ENCODE results near the gene VASH2.

Gene VASH2

DNA sequence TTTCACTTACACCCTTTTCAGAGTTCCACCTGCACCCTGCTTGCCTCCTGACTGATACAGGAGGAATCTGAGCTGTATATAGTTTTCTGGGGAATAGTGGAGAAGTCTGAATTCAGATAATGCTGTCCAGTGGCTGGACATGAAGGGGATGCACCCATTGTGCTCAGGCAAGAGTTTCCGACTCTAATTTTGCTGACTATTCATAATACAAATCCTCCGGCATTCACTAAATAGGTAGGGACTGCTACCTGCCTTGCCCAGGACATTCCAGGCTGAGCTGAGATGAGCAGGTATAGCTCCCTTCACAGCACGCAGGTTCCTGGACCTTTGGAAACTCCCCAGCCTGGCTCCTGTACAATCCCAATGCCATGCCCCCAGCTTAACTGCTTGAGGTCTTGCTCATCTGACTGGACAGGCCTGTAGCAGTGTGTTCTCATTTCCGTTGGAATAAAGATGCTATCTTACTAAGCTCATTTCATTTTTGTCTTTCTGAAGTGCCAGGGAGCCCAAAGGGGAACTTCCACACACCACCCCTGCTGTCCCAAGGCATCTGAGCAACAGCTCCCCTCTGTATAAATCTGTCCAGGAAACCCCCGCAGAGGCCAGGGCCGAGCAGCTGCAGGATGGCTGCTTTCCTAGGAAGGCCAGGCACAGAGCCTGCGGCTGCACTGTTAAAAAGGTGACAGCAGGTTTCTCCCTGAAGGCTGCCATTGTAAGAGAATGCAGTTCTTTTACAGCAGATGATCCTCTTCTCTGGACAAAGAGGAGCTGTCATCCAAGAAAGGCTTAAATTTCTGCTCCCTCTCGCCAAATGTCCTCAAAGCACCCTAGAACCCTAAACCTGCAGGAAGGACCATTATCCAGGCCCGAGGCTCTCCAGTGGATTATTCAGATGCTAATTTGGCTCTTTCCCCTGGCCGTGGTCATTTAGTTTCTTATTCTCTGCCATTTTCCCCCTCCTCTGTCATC, 21.7 kb upstream of the VASH2 start:
- no peak for DNase-seq (ENCODE audit: low read depth)
- no peak overlapping the region for H3K4me3 ChIP-seq (ENCODE audit: low read depth, low read length)

DNA sequence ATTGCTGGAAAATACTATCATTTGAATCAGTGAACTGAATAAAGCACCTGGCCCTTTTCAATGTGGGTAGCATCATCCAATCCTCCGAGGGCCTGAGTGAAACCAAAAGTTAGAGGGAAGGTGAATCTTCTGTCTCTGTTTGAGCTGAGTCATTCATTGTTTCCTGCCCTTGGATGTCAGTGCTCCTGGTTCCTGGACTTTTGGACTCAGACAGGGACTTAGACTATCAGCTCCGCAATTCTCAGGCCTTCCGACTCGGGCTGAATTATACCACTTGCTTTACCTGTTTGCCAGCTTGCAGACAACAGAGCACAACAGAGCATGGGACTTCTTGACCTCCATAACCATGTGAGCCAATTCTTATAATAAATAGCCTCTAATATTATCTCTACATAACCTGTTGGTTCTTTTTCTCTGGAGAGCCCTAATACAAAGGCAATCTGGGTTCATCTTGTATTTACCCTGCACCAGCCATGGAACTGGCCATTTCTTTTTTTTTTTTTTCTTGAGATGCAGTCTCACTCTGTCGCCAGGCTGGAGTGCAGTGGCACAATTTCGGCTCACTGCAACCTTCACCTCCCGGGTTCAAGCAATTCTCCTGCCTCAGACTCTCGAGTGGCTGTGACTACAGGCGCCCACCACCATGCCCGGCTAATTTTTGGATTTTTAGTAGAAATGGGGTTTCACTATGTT, 19.2 kb upstream of the VASH2 start:
- DNase-seq (ENCODE audit: low read depth): no peak
- no peak overlapping the region for H3K4me3 ChIP-seq (ENCODE audit: low read depth, low read length)

DNA sequence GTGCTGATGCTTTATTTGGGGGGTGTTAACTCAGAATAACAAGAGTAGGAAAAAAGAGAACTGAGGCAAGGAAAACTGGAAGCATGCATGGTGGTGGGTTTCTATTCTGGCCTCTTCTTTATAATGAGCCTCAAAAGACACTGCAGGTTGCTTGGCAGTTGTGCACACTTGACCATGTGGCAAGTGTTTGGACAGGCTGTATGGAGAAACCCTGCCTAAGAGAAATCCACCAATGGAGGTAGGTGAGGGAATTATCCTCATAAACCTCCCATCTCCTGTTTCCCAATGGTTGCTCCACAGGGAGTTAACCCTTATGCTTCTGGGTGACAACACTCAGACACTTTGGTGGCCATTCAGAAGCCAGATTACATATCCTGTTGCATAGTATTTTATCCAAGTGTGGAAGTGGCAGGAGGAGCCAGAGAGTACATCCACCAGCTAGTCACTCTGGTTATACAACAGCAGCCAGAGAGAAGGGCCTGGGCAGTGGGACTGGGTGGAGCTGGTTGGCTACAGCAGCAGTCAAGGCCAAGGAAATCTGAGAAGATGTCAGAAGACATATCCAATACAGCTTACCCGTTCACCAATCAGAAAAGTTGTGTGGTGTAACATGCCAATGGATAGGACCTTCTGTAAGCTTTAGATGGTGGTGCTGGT, 16.4 kb upstream of the VASH2 start:
- no peak overlapping the region for H3K4me3 ChIP-seq (ENCODE audit: low read depth, low read length)
- no peak for DNase-seq (ENCODE audit: low read depth)

DNA sequence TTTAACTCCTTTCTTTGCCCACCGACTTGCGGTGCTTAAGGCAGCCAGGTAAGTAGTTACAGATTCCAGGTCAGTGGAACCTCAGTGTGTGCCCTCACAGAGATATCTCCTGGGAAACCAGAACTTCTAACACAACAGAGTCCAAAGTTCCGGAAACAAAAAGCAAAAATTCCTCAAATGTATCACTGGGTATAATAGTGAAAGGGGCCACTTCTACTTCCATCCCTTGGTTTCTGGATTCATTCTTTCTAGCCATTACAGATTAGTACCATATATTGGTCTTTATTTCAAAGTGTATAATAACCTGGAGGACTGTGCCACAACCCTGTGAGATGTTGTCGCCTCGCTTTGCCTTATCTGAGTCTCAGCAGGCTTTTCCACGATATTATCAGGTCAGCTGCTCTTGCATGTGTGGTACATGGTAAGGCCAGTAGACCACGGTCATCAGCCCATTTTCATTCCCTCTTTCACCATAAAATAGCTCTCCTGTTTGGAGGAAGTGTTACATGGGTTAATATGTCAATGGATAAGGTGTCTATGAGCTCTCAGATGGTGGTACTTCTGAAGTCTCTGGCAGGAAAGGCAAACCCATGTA, 14.9 kb upstream of the VASH2 start:
- no peak for DNase-seq (ENCODE audit: low read depth)
- no peak overlapping the region for H3K4me3 ChIP-seq (ENCODE audit: low read depth, low read length)

DNA sequence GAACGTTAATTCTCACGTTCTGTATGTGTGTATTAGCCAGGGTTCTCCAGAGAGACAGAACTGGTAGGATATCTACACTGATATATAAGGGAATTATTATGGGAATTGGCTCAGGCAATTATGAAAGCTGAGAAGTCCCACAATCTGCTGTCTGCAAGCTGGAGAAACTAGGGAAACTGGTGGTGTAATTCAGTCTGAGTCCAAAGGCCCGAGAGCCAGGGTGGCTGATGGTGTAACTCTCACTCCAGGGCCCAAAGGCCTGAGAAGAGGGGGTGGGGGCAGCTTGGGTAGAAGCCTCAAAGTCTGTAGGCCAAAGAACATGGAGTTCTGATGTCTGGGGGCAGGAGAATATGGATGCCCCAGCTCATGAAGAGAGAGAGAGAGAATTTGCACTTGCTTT, 13.3 kb upstream of the VASH2 start:
- no peak for DNase-seq (ENCODE audit: low read depth)

DNA sequence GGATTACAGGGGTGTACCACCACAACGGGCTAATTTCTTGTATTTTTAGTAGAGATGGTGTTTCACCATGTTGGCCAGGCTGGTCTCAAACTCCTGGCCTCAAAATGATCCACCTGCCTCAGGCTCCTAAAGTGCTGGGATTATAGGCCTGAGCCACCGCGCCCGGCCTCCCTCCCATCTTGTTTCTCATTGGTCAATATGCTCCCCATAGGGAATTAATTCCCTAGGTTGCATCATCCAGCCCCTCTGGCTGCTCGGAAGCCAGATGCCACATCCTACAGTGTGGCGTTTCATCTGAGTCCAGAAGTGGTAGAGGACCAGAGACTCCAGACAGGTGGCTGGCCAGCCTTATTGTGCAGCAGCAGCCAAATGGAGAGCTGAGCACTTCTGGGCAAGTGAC, 11.5 kb upstream of the VASH2 start:
- no peak overlapping the region for H3K4me3 ChIP-seq (ENCODE audit: low read depth, low read length)
- DNase-seq (ENCODE audit: low read depth): no peak

More for the DNA sequence above, 13.3 kb upstream of the VASH2 start:
- H3K4me3 ChIP-seq (ENCODE audit: low read depth, low read length): no peak overlapping the region

DNA sequence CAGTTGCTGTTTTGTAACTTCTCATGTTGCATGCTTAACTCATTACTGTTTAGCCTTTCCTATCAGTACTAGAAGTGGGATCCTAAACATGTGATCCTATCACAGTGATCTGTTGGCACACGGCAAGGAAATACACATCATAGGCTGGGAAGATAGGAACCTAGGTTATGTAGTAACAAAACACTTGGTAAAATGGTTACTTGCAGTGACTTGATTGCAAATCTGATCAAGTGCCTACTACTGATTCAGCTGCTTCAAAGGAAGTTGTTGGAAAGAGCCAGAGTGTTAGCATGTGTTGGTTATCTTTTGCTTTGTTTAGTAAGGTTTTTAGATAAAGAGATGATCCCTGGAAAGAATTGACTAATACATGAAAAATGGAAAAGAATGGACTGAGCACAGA, 8.9 kb upstream of the VASH2 start:
- DNase-seq (ENCODE audit: low read depth): no peak
- H3K4me3 ChIP-seq (ENCODE audit: low read depth, low read length): no peak overlapping the region

DNA sequence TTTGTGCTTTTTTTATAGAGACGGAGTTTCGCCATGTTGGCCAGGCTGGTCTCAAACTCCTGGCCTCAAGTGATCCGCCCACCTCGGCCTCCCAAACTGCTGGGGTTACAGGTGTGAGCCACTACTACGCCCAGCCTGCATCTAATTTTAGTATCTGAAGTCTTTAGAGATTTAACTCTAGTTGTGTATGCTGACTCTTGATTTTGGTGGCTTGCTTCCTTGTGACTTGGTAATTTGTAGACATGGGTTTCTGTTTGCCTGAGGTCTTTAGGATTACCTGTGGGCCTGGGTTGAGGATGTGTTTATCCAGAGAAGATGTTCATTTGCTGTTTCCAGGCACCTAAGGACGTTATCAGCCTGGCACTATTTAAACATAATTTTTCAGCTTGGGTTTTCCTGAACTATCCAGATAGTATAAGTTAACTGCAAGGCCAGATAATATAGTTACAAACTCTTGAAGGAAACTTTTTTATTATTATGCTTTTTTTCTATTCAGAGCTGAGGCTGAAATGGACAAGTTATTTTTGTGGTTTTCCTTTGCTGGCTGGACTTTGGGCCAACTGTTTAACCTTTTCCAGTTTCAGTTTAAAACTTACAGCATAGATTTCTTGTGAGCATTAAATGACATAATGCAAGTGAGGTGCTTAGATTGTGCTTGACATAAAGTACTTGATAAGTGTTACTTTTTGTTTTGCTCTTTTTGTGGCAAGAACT, 7.5 kb upstream of the VASH2 start:
- H3K4me3 ChIP-seq (ENCODE audit: low read depth, low read length): no peak overlapping the region
- no peak for DNase-seq (ENCODE audit: low read depth)

DNA sequence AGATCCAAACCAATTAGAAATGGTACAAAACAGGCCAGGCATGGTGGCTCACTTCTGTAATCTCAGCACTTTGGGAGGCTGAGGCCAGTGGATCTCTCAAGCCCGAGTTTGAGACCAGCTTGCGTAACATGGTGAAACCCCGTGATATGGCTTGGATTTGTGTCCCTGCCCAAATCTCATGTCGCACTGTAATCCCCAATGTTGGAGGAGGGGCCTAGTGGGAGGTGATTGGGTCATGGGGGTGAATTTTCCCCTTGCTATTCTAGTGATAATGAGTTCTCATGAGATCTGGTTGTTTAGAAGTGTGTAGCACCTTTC, 7.0 kb upstream of the VASH2 start:
- H3K4me3 ChIP-seq (ENCODE audit: low read depth, low read length): no peak overlapping the region
- DNase-seq (ENCODE audit: low read depth): no peak

DNA sequence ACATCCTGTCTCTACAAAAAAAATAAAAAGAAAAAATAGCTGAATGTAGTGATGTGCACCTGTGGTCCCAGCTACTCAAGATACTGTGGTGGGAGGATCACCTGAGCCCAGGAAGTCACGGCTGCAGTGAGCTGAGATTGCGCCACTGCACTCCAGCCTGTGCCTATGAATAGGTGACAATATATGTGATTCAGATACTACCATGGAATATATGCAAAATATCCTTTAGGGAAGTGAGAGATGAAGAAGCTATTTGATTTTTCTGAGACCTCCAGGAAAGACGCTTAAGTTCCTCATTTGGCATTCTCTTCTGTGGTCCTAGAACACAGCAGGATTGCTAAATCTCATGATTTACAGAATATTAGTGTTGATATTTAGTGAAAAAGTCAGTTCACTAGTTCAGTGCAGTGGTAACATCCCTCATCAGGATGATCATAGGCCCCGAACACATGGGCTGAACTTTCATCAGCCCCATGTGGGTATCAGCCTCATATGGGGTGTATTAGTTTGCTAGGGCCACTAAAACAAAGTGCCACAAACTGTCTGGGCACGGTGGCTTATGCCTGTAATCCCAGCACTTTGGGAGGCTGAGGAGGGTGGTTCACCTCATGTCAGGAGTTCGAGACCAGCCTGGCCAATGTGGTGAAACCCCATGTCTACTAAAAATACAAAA, 6.0 kb upstream of the VASH2 start:
- no peak overlapping the region for H3K4me3 ChIP-seq (ENCODE audit: low read depth, low read length)
- no peak for DNase-seq (ENCODE audit: low read depth)

DNA sequence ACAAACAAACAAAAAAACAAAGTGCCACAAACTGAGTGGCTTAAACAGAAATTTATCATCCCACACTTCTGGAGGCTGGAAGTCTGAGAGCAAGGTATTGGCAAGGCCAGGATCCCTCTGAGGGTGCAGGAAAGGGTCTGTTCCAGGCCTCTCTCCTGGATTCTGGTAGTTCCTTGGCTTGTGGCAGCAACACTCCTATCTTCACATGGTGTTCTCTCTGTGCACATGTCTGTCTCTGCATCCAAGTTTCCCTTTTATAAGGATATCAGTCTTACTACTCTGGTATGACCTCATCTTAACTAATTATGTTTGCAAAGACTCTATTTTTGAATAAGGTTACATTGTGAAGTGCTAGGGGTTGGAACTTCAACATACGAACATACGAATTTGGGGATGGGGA, 5.3 kb upstream of the VASH2 start:
- DNase-seq (ENCODE audit: low read depth): no peak
- H3K4me3 ChIP-seq (ENCODE audit: low read depth, low read length): no peak overlapping the region

DNA sequence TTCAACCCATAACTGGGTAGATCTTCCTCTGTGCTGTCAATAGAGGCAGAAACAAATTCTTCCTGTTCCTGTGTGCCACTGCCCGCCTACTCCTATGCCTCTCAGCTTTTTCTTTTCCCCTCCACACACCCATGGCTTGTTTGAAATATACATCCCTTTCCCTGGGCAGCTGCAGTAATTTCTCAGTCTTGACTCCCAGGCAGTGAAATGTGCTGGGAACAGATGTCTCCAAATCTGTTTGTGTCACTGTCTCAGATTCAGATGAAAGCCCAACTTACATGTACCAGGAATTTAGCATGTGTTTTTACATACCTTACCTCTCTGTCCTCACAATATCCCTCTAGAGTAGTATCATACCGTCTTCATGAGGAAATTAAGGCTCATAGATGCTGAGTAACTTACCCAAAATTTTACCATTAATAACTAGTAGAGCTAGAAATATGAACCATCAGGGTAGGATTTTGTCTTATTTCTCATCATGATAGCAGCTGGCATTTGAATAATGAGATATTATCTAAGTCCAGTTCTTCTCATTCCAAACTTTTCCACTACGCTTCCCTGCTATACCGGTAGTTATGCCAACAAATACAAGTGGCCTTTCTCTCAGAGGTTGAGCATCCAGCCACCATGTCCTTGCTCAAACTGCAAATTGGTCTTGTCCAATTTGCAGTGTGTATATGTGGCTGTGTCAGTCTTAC, 4.7 kb upstream of the VASH2 start:
- no peak overlapping the region for H3K4me3 ChIP-seq (ENCODE audit: low read depth, low read length)
- no peak for DNase-seq (ENCODE audit: low read depth)

DNA sequence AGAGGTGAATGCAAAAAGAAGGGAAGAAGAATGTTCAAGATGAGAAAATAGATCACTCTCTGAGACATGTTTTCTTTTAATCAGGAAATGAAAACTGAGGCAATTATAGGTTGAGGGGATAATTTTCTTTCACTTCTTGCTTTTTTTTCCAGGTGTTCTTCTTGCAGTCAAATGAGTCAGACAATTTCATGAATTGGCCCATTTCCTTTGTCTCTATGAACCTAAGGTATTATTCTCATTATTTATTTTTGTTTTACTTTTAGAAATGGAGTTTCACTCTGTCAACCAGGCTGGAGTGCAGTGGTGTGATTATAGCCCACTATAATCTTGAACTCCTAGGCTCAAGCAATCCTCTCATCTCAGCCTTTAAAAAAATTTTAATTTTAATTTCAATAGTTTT, 3.5 kb upstream of the VASH2 start:
- no peak overlapping the region for H3K4me3 ChIP-seq (ENCODE audit: low read depth, low read length)
- DNase-seq (ENCODE audit: low read depth): no peak

DNA sequence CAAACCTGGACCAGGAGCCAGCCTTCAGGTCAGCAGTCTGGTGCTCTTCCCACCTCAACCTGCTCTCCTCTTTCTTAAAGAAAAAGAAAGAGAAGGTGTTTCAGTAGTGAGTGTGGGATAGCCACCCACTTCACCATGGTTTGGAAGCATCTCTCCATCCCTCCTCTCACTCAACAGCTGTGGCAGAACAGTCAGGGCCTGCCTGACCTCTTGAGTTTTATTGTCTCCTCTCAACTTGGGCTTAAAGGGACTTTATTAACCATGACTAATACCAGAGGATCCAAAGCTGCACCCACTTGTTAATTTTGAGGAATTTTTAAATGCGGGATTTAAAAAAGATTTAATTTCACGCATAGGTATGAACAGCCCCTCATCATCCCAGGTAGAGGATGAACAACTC, 570 bp upstream of the VASH2 start:
- peak overlapping the region; percentile 70 for H3K4me3 ChIP-seq (ENCODE audit: low read depth, low read length)
- no peak for DNase-seq (ENCODE audit: low read depth)

DNA sequence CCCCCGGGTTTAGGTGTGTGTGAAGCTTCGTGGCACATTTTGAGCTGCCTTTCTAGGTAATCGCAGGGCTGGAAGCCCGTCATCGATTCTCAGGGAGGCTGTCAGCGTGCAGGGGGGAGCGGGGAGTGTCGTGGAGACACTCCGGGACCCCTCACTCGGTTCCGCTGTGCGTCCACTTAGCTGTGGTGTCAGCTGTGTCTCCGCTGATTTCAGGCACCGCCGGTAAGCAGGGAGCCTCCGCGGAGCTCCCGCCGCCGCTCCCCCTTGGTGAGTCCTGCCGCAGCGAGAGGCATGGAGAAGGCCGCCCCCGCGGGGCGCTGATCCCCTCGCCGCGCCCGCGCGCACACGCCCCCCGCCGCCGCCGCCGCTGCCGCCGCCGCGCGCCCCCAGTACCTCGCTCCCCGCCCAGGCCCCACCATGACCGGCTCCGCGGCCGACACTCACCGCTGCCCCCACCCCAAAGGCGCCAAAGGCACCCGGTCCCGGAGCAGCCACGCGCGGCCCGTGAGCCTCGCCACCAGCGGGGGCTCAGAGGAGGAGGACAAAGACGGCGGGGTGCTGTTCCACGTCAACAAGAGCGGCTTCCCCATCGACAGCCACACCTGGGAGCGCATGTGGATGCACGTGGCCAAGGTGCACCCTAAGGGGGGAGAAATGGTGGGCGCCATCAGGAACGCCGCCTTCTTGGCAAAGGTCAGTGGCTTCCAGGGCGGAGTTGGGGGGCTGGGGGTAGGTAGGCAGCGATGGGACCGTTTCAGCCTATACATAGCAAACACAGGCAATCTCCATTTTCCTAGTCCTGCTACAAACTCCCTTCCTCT, 995 bp downstream of the VASH2 start:
- peak overlapping the region; percentile 70 for H3K4me3 ChIP-seq (ENCODE audit: low read depth, low read length)

DNA sequence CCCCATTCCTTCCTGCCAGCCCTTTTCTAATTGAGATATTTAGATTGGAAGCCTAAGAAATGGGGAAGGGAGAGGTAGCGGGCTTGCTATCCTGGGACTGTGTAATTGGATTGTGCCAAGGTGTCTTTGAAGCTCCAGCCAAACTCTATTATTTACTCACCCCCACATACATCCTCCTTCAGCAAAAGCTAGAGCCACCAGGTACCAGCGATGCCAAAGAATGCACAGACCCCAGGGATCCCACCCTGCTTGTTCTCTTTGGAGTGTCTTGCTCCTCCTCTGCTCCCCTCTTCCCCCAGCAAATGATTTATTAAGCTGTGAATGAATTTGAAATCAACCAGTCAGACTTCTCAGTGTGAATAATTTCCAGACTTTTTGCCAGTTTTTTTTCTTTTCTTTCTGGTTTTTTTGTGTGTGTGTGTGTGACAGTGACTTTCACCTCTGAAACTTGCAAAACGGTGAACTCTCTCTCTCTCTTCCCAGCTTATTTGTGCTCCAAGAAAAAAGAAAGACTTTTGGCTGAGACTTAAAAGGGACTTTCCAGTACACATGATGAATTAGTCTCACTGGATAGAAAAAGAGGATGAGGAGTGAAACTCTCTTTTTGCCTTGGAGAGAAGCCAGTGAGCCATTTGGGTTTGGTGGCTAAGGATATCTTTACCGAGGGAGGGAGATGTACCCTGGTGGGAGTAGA, 1.8 kb downstream of the VASH2 start:
- DNase-seq (ENCODE audit: low read depth): no peak
- peak overlapping the region; percentile 70 for H3K4me3 ChIP-seq (ENCODE audit: low read depth, low read length)

More for the DNA sequence above, 995 bp downstream of the VASH2 start:
- DNase-seq (ENCODE audit: low read depth): no peak

DNA sequence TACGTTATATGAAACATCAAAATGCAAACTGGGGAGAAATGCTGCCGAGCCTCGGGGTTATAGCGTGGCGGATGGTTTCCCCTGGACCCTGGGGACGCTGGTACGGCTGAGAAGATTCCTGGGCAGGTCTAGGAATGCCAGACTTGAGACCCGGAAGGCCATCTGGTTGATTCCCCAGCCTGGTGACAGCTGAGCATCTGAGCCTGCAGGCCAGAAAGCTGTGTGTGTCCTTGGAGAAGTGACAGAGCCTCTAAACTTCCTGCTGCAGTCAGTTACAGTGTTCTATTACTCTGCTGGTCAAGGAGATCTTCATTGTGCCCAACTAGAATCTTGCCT, 2.3 kb downstream of the VASH2 start:
- H3K4me3 ChIP-seq (ENCODE audit: low read depth, low read length): peak overlapping the region; percentile 70
- no peak for DNase-seq (ENCODE audit: low read depth)
